GM21381 (cell line): ENCODE measurements around the gene TEK.

ENCODE experiments used
- ATAC-seq: cut with Tn5 transposase; IDR thresholded peaks from one replicate; pipeline ENCODE4 v1.9.1; 2021; ENCODE audit warnings: mild to moderate bottlenecking, moderate library complexity; ENCODE audit not compliant: unreplicated experiment

TEK gene

GRCh38 chr9:27176971-27177370 lies 67.9 kb downstream of the TEK start:
- no peak for ATAC-seq

- no peak for ATAC-seq
These were observed 70.3 kb downstream of the TEK start for GRCh38 chr9:27179245-27179865.

GRCh38 chr9:27181381-27181780 lies 72.4 kb downstream of the TEK start:
- no peak for ATAC-seq

- no peak for ATAC-seq
These were observed 73.4 kb downstream of the TEK start for GRCh38 chr9:27182421-27182820.

- ATAC-seq: no peak
These were observed 74.1 kb downstream of the TEK start for GRCh38 chr9:27183131-27183530.

- ATAC-seq: no peak
These were observed 74.7 kb downstream of the TEK start for GRCh38 chr9:27183701-27184100.

- ATAC-seq: no peak
These were observed 75.7 kb downstream of the TEK start for GRCh38 chr9:27184556-27185351.

- no peak for ATAC-seq
These were observed 79.4 kb downstream of the TEK start for GRCh38 chr9:27188426-27188825.

- no peak for ATAC-seq
These were observed 80.4 kb downstream of the TEK start for GRCh38 chr9:27189426-27189825.

GRCh38 chr9:27192291-27192960 lies 83.4 kb downstream of the TEK start:
- no peak for ATAC-seq

- no peak for ATAC-seq
These were observed 84.9 kb downstream of the TEK start for GRCh38 chr9:27193886-27194285.

GRCh38 chr9:27194401-27195091 lies 85.5 kb downstream of the TEK start:
- ATAC-seq: no peak

GRCh38 chr9:27195191-27195590 lies 86.2 kb downstream of the TEK start:
- no peak for ATAC-seq

- no peak for ATAC-seq
These were observed 87.4 kb downstream of the TEK start for GRCh38 chr9:27196383-27196782.

- no peak for ATAC-seq
These were observed 89.2 kb downstream of the TEK start for GRCh38 chr9:27198190-27198589.

GRCh38 chr9:27202056-27202455 lies 93.0 kb downstream of the TEK start:
- no peak for ATAC-seq

GRCh38 chr9:27203783-27204182 lies 94.8 kb downstream of the TEK start:
- ATAC-seq: no peak

GRCh38 chr9:27204578-27204977 lies 95.6 kb downstream of the TEK start:
- no peak for ATAC-seq

GRCh38 chr9:27205198-27205597 lies 96.2 kb downstream of the TEK start:
- ATAC-seq: no peak

- no peak for ATAC-seq
These were observed 97.0 kb downstream of the TEK start for GRCh38 chr9:27206041-27206440.

- ATAC-seq: no peak
These were observed 100.0 kb downstream of the TEK start for GRCh38 chr9:27209034-27209433.
